MCF 10A (cell line): ENCODE results near the gene CA7. TPM values are rescaled to one million over a fixed set of nuclear protein-coding genes. Genes with fewer than 3 reads are reported as not detected.

ENCODE experiments used
- BruUV-seq: library from RNA; stranded (reverse); fragments of 400-500 nt; replicated peaks from 2 replicates; lab custom pipeline; 2021; lab: Mats Ljungman, UMichigan
- CTCF ChIA-PET: fragments of 300-600 bp; sonication (Branson Sonifier 250); formaldehyde crosslinking; extraction: SDS; loops from one replicate; lab custom pipeline; 2021; ENCODE audit warnings: antibody characterized with exemption, inconsistent platforms; lab: Yijun Ruan, JAX
- POLR2A ChIA-PET: fragments of 300-600, 350-650 bp; sonication (Branson Sonifier 250); formaldehyde crosslinking; extraction: SDS; loops from one replicate; lab custom pipeline; 2020; ENCODE audit warnings: antibody characterized with exemption, inconsistent platforms; lab: Yijun Ruan, JAX
- DNase-seq: peaks from one replicate; pipeline ENCODE4 v3.0.0-alpha.2; 2018; ENCODE audit not compliant: unreplicated experiment
- H3K27ac Mint-ChIP-seq: one replicate; pipeline ENCODE4 v1.8.0; 2022; ENCODE audit warnings: mild to moderate bottlenecking, low read depth, mixed read lengths; ENCODE audit not compliant: unreplicated experiment
- H3K27me3 Mint-ChIP-seq: one replicate; pipeline ENCODE4 v1.8.0; 2022; ENCODE audit warnings: mixed read lengths; ENCODE audit not compliant: insufficient read depth, unreplicated experiment
- H3K36me3 Mint-ChIP-seq: one replicate; pipeline ENCODE4 v1.8.0; 2022; ENCODE audit warnings: mild to moderate bottlenecking, moderate library complexity, mixed read lengths; ENCODE audit not compliant: insufficient read depth, unreplicated experiment
- H3K4me1 Mint-ChIP-seq: one replicate; pipeline ENCODE4 v1.8.0; 2022; ENCODE audit warnings: mixed read lengths; ENCODE audit not compliant: insufficient read depth, unreplicated experiment
- H3K4me3 Mint-ChIP-seq: one replicate; pipeline ENCODE4 v1.8.0; 2022; ENCODE audit warnings: mild to moderate bottlenecking, moderate library complexity, mixed read lengths; ENCODE audit not compliant: unreplicated experiment
- H3K9me3 Mint-ChIP-seq: one replicate; pipeline ENCODE4 v1.8.0; 2022; ENCODE audit warnings: mixed read lengths; ENCODE audit not compliant: unreplicated experiment
- intact Hi-C: fragments of 100-400 bp; cut with micrococcal nuclease; formaldehyde crosslinking; loops from 2 replicates; pipeline ENCODE4 v1.14.1; 2022
- total RNA-seq: library from RNA; stranded (reverse); gene quantifications from 2 replicates; pipeline ENCODE4 v1.2.3, GENCODE V29; 2022
- TF ChIP-seq, protein P1 (sequence below): fragments of 200-600 bp; IDR thresholded peaks from one replicate; pipeline ENCODE4 v1.8.0; 2022; ENCODE audit warnings: antibody characterized with exemption, mild to moderate bottlenecking; ENCODE audit not compliant: unreplicated experiment

CA7 gene
- total RNA-seq, 1 experiment from 2014 or later = not detected

DNA sequence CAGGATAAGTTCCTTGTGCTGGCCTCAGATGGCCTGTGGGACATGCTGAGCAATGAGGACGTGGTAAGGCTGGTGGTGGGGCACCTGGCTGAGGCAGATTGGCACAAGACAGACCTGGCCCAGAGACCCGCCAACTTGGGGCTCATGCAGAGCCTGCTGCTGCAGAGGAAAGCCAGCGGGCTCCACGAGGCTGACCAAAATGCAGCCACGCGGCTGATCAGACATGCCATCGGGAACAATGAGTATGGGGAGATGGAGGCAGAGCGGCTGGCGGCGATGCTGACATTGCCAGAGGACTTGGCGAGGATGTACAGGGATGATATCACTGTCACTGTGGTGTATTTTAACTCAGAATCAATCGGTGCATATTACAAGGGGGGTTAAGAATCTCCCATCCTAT lies 41.3 kb downstream of the CA7 start:
- CTCF ChIA-PET = interaction anchor here (0.7 to 2.7 kb wide), 3 partner anchors 10 to 596 kb away, joined by 3 to 17 read pairs (median 4); partner anchors contain the start of gene ATP6V0D1
- peaks cover 54% of the 10 kb centered on the region for H3K36me3 Mint-ChIP-seq
- TF ChIP-seq, protein P1, sequence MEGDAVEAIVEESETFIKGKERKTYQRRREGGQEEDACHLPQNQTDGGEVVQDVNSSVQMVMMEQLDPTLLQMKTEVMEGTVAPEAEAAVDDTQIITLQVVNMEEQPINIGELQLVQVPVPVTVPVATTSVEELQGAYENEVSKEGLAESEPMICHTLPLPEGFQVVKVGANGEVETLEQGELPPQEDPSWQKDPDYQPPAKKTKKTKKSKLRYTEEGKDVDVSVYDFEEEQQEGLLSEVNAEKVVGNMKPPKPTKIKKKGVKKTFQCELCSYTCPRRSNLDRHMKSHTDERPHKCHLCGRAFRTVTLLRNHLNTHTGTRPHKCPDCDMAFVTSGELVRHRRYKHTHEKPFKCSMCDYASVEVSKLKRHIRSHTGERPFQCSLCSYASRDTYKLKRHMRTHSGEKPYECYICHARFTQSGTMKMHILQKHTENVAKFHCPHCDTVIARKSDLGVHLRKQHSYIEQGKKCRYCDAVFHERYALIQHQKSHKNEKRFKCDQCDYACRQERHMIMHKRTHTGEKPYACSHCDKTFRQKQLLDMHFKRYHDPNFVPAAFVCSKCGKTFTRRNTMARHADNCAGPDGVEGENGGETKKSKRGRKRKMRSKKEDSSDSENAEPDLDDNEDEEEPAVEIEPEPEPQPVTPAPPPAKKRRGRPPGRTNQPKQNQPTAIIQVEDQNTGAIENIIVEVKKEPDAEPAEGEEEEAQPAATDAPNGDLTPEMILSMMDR = no peak
- no peaks in the 10 kb centered on the region for H3K9me3 Mint-ChIP-seq
- peaks cover 15% of the 10 kb centered on the region for H3K4me1 Mint-ChIP-seq
- intact Hi-C loops = no loop called here
- no TSS peak for BruUV-seq
- H3K27ac Mint-ChIP-seq = no peak overlapping the region
- no peak overlapping the region for H3K4me3 Mint-ChIP-seq
- POLR2A ChIA-PET = no interaction called here
- no peaks in the 10 kb centered on the region for H3K27me3 Mint-ChIP-seq
- DNase-seq = no peak

DNA sequence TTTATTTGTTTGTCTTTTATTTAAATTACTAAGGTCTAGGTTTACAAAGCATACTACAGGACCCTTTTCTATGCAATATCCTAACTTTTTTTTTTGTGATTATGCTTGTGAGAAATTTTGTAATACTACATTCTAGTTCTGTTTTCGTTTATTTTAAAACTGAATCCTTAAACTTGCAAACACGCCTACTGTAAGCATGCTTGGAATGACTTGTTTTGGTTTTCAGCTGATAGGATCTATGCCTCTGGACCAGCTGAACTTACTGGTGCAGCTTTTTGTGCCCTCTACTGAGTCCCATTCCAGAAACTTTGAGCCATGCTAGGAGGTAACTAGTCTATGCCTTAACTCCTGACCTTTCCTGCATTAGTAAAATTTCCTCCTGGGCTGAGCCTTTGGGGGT lies 42.1 kb downstream of the CA7 start:
- no peak for DNase-seq
- peaks cover 54% of the 10 kb centered on the region for H3K36me3 Mint-ChIP-seq
- ChIA-PET CTCF (interaction anchor here (0.6 to 2.7 kb wide), 6 partner anchors 9 to 595 kb away, joined by 3 to 17 read pairs (median 4); partner anchors contain the start of gene ATP6V0D1), POLR2A (interaction anchor here (0.6 to 1.3 kb wide), 4 partner anchors 13 to 216 kb away, joined by 3 read pairs; no protein-coding TSS in a partner anchor)
- H3K4me3 Mint-ChIP-seq = no peak overlapping the region
- TF ChIP-seq, protein P1 = no peak
- no peaks in the 10 kb centered on the region for H3K9me3 Mint-ChIP-seq
- BruUV-seq = no TSS peak
- peaks cover 15% of the 10 kb centered on the region for H3K4me1 Mint-ChIP-seq
- H3K27me3 Mint-ChIP-seq = no peaks in the 10 kb centered on the region
- intact Hi-C loops = no loop called here
- H3K27ac Mint-ChIP-seq = peak overlapping the region; percentile 22

DNA sequence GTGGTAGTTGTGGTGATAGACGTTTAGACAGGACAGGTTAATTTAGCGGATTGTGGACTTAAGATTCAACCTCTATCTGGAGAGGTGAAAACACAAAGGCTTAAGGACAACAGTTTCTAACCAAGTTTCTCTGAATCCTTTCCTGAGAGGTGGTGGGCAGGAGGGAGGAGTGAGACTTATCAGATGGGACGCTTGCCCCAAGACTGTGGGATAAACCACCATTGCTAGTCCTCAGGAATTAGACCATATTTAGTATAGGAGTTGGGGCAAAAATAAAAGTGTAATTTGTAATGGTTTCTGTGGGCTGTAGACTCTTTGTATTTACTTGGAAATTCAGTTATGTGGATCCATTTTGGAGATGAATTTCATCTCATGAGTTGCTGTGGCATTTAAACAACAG lies 42.7 kb downstream of the CA7 start:
- H3K36me3 Mint-ChIP-seq = peaks cover 54% of the 10 kb centered on the region
- H3K9me3 Mint-ChIP-seq = no peaks in the 10 kb centered on the region
- peaks cover 15% of the 10 kb centered on the region for H3K4me1 Mint-ChIP-seq
- no peak overlapping the region for H3K4me3 Mint-ChIP-seq
- no peaks in the 10 kb centered on the region for H3K27me3 Mint-ChIP-seq
- H3K27ac Mint-ChIP-seq = peak overlapping the region; percentile 22
- intact Hi-C loops = no loop called here
- BruUV-seq = no TSS peak
- TF ChIP-seq, protein P1 = no peak
- no peak for DNase-seq
- ChIA-PET POLR2A (interaction anchor here (0.7 to 1.3 kb wide), 2 partner anchors 13 to 47 kb away, joined by 3 read pairs; no protein-coding TSS in a partner anchor), CTCF (interaction anchor here (0.6 to 2.7 kb wide), 2 partner anchors 9 to 75 kb away, joined by 5 to 17 read pairs; no protein-coding TSS in a partner anchor)

DNA sequence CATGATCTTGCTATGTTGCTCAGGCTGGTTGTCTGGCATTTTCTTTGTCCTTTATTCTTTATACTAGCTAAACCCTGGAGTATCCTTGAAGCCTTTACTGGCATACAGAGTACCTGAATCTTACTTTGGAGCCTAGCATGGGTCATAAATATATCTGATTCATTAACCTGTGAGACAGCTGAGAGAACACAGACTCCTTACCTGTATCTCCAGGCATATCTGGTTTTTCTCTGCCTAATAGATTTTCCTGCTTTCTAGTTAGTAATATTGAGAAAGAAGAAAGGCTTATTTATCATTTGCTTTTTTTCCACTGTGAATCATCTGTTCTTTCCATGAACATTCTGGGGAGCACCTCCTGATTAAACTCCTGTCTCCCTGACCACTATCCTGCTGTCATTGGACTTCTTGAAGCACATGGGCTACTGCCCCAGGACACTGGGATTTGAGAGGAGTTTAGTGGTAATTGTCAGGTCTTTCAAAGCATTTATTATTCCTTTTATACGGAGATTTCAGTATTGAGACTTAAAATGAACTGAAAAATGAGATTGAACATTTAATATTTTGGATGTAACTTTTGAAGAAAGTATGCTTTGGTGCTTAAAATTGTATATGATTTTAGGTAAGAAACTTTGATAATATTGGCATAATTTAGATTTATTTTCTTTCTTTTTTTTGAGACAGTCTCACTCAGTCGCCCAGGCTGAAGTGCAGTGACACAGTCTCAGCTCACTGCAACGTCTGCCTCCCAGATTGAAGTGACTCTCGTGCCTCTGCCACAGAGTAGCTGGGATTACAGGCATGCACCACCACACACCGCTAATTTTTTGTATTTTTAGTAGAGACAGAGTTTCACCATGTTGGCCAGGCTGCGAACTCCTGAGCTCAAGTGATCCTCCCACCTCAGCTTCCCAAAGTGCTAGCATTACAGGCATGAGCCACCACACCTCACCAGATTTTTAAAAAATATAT lies 44.7 kb downstream of the CA7 start:
- peaks cover 15% of the 10 kb centered on the region for H3K4me1 Mint-ChIP-seq
- TF ChIP-seq, protein P1 = no peak
- H3K27ac Mint-ChIP-seq = peak overlapping the region; percentile 46

More for the DNA sequence above, 44.7 kb downstream of the CA7 start:
- Mint-ChIP-seq H3K27me3 (no peaks in the 10 kb centered on the region), H3K36me3 (peaks cover 54% of the 10 kb centered on the region), H3K4me3 (no peak overlapping the region), H3K9me3 (no peaks in the 10 kb centered on the region)
- POLR2A ChIA-PET = interaction anchor here (0.9 to 5.2 kb wide), 3 partner anchors 8 to 39 kb away, joined by 3 to 25 read pairs (median 3); partner anchors contain the start of gene PDP2
- intact Hi-C loops = no loop called here
- CTCF ChIA-PET = interaction anchor here (0.5 to 2.4 kb wide), 3 partner anchors 40 to 577 kb away, joined by 3 to 8 read pairs (median 5); no protein-coding TSS in a partner anchor
- DNase-seq = no peak
- BruUV-seq = no TSS peak
